Measurements from ENCODE around the gene EYS.

Gene EYS

DNA sequence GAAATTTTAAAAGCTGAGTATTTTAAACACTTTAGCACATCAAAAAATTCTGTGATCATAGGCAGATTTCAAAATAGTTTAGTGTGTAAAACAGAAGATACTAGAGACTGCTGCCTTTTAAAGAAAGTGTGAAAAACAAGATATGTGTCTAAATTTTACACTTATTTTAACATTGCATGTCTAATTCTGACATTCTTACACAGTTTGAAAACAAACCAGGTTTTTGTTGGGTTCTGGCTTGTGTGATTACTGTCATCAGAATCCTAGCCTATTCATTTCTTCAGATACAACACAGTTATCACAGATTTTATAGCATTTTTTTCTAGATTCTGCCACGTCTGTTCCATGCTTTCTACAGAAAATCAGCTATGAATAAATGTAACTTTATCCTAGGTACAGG is 257.1 kb downstream of the EYS start:
- H3K4me3 ChIP-seq (ENCODE audit: low read depth, low read length): no peak overlapping the region
- DNase-seq (ENCODE audit: low read depth): no peak
- TF ChIP-seq, protein P1, sequence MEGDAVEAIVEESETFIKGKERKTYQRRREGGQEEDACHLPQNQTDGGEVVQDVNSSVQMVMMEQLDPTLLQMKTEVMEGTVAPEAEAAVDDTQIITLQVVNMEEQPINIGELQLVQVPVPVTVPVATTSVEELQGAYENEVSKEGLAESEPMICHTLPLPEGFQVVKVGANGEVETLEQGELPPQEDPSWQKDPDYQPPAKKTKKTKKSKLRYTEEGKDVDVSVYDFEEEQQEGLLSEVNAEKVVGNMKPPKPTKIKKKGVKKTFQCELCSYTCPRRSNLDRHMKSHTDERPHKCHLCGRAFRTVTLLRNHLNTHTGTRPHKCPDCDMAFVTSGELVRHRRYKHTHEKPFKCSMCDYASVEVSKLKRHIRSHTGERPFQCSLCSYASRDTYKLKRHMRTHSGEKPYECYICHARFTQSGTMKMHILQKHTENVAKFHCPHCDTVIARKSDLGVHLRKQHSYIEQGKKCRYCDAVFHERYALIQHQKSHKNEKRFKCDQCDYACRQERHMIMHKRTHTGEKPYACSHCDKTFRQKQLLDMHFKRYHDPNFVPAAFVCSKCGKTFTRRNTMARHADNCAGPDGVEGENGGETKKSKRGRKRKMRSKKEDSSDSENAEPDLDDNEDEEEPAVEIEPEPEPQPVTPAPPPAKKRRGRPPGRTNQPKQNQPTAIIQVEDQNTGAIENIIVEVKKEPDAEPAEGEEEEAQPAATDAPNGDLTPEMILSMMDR (IDR thresholded peaks at IDR 0.05; ENCODE audit: insufficient read depth, low read depth, low read length, missing control alignments): no peak

DNA sequence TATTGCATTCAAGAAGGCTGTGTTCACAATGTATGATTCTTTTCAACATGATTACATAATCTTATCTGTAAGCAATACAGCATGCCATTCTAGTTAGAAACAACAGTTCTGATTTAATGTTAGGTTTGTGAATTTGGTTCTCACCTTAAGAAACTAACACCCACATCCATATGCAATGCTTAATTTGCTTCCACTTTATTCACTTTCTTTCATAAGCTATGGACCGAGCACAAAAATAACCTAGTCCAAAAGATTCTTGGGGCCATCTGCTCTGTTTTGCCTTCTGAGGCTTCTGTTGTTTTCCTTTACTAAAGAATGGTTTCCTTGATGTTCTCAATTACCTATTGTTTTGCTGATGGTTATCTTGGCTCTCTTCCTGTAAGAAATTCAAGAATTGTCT is 258.2 kb downstream of the EYS start:
- no peak overlapping the region for H3K4me3 ChIP-seq (ENCODE audit: low read depth, low read length)
- DNase-seq (ENCODE audit: low read depth): no peak
- TF ChIP-seq, protein P1 (IDR thresholded peaks at IDR 0.05; ENCODE audit: insufficient read depth, low read depth, low read length, missing control alignments): no peak

- no peak overlapping the region for H3K4me3 ChIP-seq (ENCODE audit: low read depth, low read length)
- no peak for DNase-seq (ENCODE audit: low read depth)
- TF ChIP-seq, protein P1 (IDR thresholded peaks at IDR 0.05; ENCODE audit: insufficient read depth, low read depth, low read length, missing control alignments): no peak
Observed at GRCh38 chr6:65436281-65436680, 270.7 kb downstream of the EYS start.

DNA sequence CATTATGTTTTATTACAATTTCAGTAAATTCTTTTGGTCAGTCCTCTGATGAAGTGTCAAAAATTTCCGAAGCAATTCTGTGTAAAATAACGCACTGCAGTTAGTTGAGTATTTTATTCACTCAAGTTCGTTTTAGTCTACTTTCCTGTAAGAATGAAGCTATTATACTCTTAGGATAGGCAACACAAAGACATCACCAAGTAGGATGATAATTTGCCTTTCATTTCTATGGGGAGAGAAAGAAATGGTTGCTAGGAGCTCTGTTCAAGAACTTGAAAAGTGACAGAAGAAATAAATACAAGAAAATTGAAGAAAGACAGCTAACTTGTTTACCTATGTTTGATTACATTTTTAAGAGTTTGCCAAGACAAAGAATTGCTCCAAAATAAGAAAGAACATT is 290.4 kb downstream of the EYS start:
- no peak for DNase-seq (ENCODE audit: low read depth)
- TF ChIP-seq, protein P1 (IDR thresholded peaks at IDR 0.05; ENCODE audit: insufficient read depth, low read depth, low read length, missing control alignments): no peak
- no peak overlapping the region for H3K4me3 ChIP-seq (ENCODE audit: low read depth, low read length)

GRCh38 chr6:65410309-65410708 is 296.7 kb downstream of the EYS start:
- TF ChIP-seq, protein P1 (IDR thresholded peaks at IDR 0.05; ENCODE audit: insufficient read depth, low read depth, low read length, missing control alignments): no peak
- no peak overlapping the region for H3K4me3 ChIP-seq (ENCODE audit: low read depth, low read length)
- no peak for DNase-seq (ENCODE audit: low read depth)

DNA sequence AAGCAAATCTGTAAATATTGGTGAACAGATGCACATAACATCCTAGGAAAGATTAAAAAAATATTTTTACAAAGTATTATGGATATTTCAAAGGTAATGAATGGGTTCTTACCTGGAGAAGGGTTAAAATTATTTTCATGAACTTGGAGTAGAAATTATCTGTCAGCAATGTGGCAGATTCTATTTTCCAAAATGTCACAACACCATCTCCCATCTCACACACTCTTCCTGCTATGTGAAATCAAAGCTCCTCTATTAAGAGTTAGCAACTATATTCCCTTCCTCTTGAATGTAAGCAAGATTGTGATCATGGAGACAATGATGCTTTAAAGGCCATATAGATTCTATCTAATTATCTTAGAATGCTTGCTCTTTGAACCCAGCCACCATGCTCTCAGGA is 304.5 kb downstream of the EYS start:
- no peak for DNase-seq (ENCODE audit: low read depth)
- no peak overlapping the region for H3K4me3 ChIP-seq (ENCODE audit: low read depth, low read length)
- TF ChIP-seq, protein P1 (IDR thresholded peaks at IDR 0.05; ENCODE audit: insufficient read depth, low read depth, low read length, missing control alignments): no peak

- no peak overlapping the region for H3K4me3 ChIP-seq (ENCODE audit: low read depth, low read length)
- TF ChIP-seq, protein P1 (IDR thresholded peaks at IDR 0.05; ENCODE audit: insufficient read depth, low read depth, low read length, missing control alignments): no peak
- no peak for DNase-seq (ENCODE audit: low read depth)
Observed at GRCh38 chr6:65399355-65400084, 307.5 kb downstream of the EYS start.
